C4-2B (cell line): ENCODE measurements around the gene DKK3.

Experiments used
- H3K27ac ChIP-seq: fragments of 450-650 bp; 2 replicates; pipeline ENCODE4 v1.5.1; 2017
- ZFX ChIP-seq: fragments of 450-650 bp; IDR thresholded peaks from 2 replicates; pipeline ENCODE4 v1.6.1; 2017
- TF ChIP-seq, protein P1 (sequence below): fragments of 450-650 bp; conservative IDR thresholded peaks from 2 replicates; pipeline ENCODE4 v1.5.1; 2017; ENCODE audit warnings: mild to moderate bottlenecking

DKK3 gene

DNA sequence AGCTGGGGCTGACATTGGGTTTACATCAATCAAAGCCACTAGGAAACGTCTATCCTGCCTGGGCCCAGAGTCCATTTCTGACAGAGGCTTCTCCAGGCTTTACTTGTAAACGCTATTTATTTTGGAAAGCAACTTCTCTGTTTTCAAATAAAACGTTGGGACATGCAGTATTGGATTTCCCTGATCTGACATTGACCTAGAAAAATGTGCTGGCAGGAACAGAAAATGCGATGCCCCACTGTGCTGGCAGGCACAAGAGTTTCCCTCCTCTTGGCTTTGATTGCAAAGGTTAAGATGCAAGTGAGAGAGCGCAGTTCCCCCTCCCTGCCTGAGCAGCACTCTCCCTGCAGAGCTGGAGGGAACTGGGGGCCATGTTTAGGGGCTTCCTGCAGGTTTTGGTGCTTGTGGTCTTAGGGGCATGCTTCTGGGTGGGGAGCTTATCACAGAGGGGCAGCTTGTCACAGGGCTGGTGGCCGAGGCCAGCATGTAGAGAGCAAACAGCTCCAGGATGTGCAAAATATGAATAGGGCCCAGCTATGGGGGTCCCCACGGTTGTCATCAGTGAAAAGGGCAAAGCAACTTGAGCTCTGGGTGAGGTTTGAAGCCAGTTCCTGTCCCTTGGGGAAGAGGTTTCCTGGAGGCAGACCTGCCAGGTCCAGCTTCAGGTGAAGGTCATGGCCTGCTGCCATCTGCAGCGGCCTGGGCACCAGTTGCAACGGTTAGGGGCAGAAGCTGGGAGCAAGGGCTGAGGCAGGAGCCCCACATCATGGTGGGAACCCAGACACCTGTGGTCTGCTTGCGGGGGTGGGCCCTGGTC lies 42.3 kb upstream of the DKK3 start:
- peak; percentile 30; the same call in 1 of the 2 replicates for TF ChIP-seq ZFX
- TF ChIP-seq, protein P1, sequence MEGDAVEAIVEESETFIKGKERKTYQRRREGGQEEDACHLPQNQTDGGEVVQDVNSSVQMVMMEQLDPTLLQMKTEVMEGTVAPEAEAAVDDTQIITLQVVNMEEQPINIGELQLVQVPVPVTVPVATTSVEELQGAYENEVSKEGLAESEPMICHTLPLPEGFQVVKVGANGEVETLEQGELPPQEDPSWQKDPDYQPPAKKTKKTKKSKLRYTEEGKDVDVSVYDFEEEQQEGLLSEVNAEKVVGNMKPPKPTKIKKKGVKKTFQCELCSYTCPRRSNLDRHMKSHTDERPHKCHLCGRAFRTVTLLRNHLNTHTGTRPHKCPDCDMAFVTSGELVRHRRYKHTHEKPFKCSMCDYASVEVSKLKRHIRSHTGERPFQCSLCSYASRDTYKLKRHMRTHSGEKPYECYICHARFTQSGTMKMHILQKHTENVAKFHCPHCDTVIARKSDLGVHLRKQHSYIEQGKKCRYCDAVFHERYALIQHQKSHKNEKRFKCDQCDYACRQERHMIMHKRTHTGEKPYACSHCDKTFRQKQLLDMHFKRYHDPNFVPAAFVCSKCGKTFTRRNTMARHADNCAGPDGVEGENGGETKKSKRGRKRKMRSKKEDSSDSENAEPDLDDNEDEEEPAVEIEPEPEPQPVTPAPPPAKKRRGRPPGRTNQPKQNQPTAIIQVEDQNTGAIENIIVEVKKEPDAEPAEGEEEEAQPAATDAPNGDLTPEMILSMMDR = no peak
- peak overlapping the region; percentile 88 for H3K27ac ChIP-seq

- TF ChIP-seq ZFX = no peak
- TF ChIP-seq, protein P1 = no peak
- peak overlapping the region; percentile 88 for H3K27ac ChIP-seq
Observed at GRCh38 chr11:12048936-12049790, 40.7 kb upstream of the DKK3 start.

DNA sequence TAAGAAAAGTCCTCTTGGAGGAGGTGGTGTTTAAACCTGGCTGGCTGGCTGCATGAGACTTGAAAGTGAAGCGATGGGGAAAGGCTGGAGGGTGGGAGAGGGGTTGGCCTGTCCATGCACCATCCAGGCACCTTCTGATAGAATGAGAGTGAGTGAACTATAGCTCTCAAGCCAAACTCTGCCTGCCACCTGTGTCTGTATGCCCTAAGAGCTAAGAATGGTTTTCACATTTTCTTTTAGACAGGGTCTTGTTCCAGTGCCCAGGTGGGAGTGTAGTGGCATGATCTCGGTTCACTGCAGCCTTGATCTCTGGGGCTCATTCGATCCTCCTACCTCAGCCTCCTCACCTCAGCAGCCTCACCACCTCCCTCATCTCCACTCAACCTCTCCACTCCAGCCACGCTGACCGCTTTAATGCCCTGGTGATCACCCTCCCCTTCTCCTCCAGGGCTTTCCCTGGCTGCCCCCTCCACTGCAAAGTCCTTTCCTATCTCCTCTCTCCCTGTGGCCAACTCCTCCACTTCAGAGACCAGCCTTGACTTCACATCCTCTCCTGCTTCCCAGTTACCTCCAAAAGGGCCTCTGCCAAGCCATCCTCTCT lies 38.3 kb upstream of the DKK3 start:
- TF ChIP-seq, protein P1 = no peak
- no peak for TF ChIP-seq ZFX
- peak overlapping the region; percentile 88; the same call in 1 of the 2 replicates for H3K27ac ChIP-seq

DNA sequence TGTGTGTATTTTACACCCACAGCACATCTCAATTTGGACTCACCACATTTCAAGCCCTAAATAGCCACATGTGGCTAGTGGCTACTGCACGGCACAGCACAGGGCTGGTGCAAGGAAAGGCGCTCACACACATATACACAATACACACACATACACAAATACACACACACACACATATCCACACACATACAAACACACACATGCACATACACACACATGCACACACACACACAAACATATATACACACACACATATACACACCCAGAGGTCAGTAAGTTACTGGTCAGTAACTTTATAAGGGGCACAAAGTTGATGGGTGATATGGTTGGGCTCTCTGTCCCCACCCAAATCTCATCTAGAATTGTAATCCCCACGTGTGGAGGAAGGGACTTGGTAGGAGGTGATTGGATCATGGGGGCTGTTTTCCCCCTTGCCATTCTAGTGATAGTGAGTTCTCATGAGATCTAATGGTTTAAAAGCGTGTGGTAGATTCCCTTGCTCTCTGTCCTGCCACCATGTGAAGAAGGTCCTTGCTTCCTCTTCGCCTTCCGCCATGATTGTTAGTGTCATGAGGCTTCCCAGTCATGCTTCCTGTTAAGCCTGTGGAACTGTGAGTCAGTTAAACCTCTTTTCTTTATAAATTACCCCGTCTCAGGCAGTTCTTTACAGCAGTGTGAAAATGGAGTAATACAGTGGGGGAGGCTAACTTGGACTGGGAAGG lies 37.6 kb upstream of the DKK3 start:
- TF ChIP-seq ZFX = no peak
- TF ChIP-seq, protein P1 = no peak
- no peak overlapping the region for H3K27ac ChIP-seq

DNA sequence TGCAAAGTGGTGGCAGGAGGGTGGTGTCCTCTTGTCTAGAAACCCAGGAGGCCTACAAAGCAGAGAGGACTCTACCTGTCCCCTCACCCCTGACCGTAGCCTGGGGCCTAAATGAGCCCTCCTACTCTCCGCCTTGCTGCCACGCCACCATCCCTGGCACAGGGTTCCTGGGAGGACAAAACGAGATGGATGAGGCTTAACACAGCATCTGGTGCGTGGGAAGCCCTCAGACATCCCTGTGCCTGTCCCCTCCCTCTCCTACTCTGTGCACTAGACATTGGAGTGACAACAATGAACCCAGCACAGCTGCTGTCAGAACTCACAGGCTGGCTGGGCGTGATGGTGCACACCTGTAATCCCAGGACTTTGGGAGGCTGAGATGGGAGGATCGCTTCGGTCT lies 36.4 kb upstream of the DKK3 start:
- peak overlapping the region; percentile 59 for H3K27ac ChIP-seq
- TF ChIP-seq, protein P1 = no peak
- TF ChIP-seq ZFX = no peak

DNA sequence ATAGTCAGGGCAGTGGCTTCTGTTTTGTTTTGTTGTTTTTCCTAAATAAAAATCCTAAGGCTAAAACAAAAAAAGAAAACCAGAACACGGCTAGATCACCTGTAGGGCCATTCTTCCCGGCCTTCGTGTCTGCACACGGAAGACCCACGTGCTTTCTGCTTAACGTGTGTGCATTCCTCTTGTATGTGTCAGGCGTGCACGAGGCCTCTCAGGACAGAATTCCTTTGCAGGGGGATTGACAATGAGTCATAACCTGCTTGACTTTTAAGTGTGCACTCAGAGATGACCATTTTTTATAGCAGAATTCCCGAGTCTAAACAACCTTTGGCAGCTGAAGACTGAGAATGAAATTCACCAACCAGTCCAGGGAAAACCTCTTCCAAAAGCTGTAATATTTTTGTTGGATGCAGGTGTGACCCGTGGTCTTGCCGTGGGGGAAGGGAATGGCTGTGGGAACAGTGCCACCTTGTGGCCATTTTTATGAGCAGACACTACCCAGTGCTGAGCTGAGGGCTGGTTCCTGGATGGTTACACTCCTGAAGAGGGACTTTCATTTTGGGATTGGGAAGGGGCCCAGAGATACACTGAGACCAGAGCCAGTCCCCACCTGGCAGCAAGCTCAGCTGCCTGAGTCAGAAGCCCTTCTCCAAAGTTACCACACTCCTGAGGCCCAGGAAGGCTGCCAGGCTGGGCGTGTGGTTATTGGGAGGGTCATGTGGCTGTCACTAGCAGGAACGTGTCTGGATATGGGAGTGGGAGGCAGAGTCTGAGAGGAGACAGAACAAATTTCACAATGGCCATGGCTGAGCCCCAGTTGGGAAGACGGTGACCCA lies 35.7 kb upstream of the DKK3 start:
- TF ChIP-seq ZFX = no peak
- TF ChIP-seq, protein P1 = peak; percentile 95
- H3K27ac ChIP-seq = peak overlapping the region; percentile 59
